ENCODE results near the gene ECT2L.

Gene ECT2L

GRCh38 chr6:138795809-138796603 lies at the start of gene ECT2L:
Gene ECT2L, plus strand, starts transcription at chr6:138796087. Its CDS starts 17,188 bp downstream, at chr6:138813275.
- DNase-seq = no peak

DNA sequence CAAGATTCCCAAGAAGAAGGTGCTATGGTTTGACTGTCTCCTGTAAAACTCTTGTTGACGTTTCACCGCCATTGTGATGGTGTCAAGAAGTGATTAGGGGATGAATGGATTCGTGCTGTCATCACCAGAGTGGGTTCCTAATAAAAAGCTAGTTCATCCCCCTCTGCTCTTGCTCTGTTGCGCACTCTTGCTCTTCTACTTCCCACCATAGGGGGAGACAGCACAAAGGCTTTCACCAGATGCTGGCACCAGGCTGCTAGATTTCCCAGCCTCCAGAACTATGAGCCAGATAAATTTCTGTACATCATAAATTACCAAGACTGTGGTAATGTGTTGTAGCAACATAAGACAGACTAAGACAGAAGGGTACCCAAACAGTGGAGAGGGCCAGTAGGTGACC lies 43.9 kb upstream of the ECT2L start:
- DNase-seq = no peak

GRCh38 chr6:138757136-138757535 lies 38.8 kb upstream of the ECT2L start:
- no peak for DNase-seq

- peak in 1 of 2 experiments; percentile 58 for DNase-seq
These were observed 29.8 kb upstream of the ECT2L start for GRCh38 chr6:138765896-138766655.

DNA sequence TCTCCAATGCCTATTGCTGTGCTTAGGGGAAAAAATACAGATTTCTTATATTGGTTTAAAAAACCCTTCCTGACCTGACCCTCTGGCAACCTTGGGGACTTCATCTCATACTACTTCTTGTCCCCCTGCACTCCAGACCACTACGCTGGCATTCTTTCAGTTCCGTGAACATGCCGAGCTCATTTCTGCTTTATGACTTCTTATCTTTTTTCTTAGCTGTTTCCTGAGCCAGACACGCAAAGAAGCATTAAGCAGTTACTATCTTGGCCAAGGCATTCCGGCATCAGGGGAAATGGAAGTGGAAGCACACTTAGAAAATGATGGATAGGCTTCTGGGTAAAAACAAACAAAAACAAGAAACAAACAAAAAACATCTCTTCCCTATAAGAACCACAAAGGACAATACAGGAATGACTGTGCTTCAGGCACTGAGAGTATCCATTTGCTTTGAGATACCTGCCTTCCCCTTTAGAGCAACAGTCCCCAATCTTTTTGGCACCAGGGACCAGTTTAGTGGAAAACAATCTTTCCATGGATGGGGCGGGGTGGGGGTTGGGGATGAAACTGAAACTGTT lies 26.7 kb upstream of the ECT2L start:
- DNase-seq = no peak

DNA sequence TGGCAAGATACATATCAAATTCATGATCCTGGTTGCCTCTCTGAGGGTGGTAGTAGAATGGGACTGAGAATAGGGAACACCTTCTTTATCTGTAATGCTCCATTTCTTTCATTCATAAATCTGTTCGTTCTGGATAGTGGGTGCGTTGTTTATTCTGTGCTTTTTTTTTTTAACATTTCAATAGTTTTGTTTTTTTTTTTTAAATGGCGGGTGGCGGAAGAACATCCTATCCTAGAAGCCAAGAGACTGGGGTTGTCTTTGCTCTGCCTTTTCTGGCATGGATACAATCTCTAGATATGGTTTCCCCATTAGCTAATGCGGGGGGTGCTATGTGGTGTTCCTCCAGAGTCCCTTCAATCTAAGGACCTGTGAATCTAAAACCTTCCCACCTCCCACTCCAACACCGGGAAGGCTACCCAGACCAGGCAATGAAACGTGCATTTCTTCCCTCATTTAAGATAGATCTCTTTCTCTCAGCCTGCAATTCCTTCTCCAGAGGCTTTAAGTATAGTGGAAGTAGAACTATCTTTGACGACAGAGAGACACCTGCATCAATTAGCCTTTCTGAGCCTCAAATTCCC lies 23.2 kb upstream of the ECT2L start:
- no peak for DNase-seq

GRCh38 chr6:138773177-138774091 lies 22.5 kb upstream of the ECT2L start, which contains the start of gene CCDC28A:
Gene CCDC28A, plus strand, starts transcription at chr6:138773769. Its CDS starts 2,352 bp downstream, at chr6:138776121.
- DNase-seq = peak; percentile 94 to 95

DNA sequence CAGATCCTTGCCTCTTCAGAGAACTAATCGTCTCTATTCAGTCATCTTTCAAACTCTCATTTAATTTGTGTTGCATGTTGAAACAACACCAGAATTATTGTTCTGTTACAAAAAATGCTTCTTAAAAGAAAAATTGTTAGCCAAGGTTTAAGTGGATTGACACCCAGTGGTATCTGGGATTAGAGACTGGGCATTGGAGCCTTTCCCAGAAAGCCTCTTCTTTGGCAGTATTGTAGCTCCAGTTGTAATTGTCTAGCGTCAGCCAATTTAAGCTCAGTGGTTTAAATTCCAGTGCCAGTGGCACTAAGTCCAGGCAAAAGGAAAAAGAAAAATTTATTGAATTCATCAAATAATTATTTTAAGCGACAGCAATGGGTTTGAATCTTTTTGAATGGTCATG lies 21.5 kb upstream of the ECT2L start:
- DNase-seq = peak in 1 of 2 experiments; percentile 6

- no peak for DNase-seq
These were observed 19.2 kb upstream of the ECT2L start for GRCh38 chr6:138776659-138777058.

DNA sequence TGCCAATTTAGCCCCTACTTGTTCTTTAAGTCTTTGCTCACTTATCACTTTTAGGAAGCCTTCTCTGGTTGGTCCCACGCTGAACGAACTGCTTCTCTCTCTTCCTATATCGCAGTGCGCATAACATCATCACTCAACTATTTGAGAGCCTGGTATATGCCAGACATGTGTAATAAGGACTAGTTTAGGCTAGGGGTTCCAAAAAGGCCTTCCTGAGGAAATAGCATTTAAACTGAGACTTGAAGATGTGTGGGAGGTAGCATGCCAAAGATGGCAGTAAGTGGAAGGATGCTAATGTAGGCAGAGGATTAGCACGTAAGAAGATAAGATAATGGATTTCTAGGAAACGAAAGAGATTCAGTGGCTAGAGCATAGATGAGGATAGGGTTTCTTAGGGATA lies 17.6 kb upstream of the ECT2L start:
- no peak for DNase-seq

GRCh38 chr6:138782243-138782642 lies 13.6 kb upstream of the ECT2L start:
- no peak for DNase-seq

DNA sequence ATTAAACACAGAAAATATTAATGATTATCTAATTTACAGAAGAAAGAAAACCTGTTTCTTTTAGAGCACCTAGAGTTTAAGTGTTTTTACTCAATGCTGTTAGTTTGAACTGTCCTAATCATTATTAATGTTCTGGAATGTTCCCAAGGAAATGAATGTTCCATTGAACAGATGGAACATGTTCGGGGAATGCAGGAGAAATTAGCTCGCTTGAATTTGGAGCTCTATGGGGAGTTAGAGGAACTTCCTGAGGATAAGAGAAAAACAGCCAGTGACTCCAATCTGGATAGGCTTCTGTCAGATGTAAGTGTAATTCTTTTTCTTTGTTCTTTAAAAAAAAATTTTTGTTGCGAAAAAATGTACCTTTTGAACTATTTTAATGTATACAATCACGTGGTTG lies 10.8 kb upstream of the ECT2L start:
- peak in 1 of 2 experiments; percentile 8 for DNase-seq

- peak; percentile 15 to 46 for DNase-seq
These were observed 9.9 kb upstream of the ECT2L start for GRCh38 chr6:138785980-138786379.

DNA sequence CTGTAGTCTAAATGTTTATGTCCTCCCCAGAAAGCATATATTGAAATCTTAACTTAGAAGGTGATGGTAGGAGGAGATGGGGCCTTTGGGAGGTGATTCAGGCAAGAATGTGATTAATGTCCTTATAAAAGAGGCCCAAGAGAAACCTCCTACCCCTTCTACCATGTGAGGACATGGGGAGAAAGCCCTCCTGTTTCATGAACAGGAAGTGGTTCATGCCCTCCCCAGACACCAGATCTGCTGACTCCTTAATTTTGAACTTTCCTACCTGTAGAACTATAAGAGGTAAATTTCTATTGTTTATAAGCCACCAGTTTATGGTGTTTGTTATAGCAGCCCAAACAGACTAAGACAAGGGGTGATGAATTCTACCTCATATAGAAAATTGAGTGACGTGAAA lies 8.7 kb upstream of the ECT2L start:
- DNase-seq = no peak

DNA sequence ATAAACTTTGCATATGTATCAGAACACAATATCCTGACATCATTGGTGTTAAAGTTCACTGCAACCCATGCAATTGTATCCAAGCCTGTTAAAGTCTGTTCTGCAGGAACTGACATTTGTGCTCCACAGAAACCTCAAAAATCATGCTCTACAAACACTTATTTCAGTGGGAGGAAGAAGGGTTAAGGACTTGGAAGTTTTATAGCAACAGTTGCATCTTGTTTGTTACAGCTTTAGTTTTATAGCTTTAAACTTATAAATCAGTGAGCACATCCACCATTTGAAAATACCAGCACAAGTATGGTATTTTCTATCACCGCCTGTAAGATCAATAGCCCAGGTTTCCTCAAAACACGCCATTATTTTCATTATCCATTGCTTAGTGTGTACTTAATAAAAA lies 884 bp downstream of the ECT2L start:
- DNase-seq = no peak

DNA sequence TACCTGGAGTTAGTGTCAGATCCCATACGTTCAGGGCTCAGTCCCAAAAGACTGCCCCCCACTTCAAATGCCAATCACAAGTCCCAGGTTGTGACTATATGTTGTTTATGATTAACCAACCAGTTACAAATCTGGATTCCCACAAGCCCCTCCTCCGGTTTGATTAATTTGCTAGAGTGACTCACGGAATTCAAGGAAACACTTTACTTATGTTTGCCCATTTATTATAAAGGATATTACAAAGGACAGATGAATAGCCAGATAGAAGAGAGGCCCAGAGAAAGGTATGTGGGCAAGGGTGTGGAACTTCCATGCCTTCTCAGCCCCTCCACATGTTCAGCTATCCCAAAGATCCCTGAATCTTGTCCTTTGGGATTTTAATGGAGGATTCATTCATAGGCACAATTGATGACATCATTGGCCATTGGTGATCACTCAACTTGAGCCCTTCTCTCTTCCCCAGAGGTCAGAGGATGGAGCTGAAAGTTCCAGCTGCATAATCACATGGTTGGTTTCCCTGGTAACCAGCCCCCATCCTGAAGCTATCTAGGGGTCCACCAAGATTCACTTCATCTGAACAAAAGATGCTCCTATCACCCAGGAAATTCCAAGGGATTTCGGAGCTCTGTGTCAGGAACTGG lies 2.0 kb downstream of the ECT2L start:
- no peak for DNase-seq

DNA sequence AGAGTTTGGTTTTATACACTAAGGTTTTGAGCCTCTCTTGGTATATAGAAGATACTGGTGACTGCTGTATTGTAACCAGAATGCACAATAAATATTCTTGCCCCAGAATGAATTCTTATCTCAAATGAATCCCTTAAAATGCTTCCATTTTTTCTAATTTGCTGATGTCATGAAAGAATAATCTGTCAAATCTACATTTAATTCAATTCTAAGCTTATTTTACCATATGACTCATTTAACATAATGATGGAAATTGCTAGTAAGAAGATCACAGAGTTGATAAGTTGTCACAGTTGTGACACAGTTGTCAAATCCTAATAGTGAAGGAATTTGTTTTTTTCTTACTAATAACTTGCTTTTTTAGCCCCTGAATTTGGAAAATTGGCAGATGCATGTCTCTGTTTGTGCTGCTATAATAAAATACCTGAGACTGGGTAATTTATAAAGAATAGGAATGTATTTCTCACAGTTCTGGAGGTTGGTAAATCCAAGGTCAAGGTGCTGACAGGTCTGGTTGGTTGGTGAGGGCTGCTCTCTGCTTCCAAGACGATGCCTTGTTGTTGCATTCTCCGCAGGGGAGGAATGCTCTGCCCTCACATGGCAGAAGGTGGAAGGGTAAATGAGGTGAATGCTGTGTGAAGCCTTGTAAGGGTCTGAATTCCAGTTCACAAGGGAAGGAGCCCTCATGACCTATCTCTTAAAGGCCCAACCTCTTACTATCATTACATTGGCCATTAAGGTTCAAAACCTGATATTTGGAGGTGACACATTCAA lies 4.7 kb downstream of the ECT2L start:
- no peak for DNase-seq

- DNase-seq = no peak
These were observed 7.4 kb downstream of the ECT2L start for GRCh38 chr6:138803331-138803730.

DNA sequence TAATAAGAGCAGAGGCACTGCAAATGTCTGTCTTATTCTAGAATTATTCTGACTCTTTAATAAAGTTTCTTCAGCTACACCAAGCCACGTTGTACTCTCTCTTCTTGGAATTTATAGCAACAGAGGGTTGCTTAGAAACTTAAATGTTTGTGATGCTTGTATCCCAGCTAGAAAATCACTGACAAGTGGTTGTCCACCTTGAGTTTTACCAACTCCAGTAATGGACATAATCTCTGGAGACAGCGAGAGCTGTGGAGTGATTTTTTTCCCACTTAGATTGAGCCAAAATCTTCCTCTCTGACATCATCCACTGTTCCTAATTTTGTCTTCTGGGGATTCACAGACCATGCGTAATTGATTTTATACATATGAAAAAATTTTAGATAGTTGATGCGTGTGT lies 8.0 kb downstream of the ECT2L start:
- DNase-seq = no peak

GRCh38 chr6:138805016-138805765 lies 9.3 kb downstream of the ECT2L start:
- no peak for DNase-seq
